HG03457 (cell line): ENCODE measurements around the gene ARHGEF18.
"Not testable (repeated sequence)": the region's sequence is repeated elsewhere in the genome, so short reads cannot be mapped to it uniquely, and the experiment has no call there.

Experiments used
- ATAC-seq: cut with Tn5 transposase; IDR thresholded peaks from one replicate; pipeline ENCODE4 v1.9.1; 2021; ENCODE audit warnings: moderate number of reproducible peaks; ENCODE audit not compliant: unreplicated experiment

The ARHGEF18 gene

GRCh38 chr19:7348587-7349230 is at the start of gene ARHGEF18:
Gene ARHGEF18 (plus strand): TSS chr19:7348937. CDS start chr19:7362891, 13,954 bp downstream.
- ATAC-seq = no peak

- ATAC-seq = no peak
These were observed 47.2 kb upstream of the ARHGEF18 start for GRCh38 chr19:7301525-7301924.

GRCh38 chr19:7303470-7303869 is 45.3 kb upstream of the ARHGEF18 start:
- ATAC-seq = no peak

- ATAC-seq = no peak
These were observed 44.5 kb upstream of the ARHGEF18 start for GRCh38 chr19:7304200-7304599.

- no peak for ATAC-seq
These were observed 41.0 kb upstream of the ARHGEF18 start for GRCh38 chr19:7307590-7308218.

GRCh38 chr19:7308327-7308726 is 40.4 kb upstream of the ARHGEF18 start:
- not testable (repeated sequence) for ATAC-seq

GRCh38 chr19:7311911-7312310 is 36.8 kb upstream of the ARHGEF18 start:
- ATAC-seq = no peak

- ATAC-seq = no peak
These were observed 35.9 kb upstream of the ARHGEF18 start for GRCh38 chr19:7312816-7313215.

- no peak for ATAC-seq
These were observed 30.6 kb upstream of the ARHGEF18 start for GRCh38 chr19:7318176-7318575.

- no peak for ATAC-seq
These were observed 22.4 kb upstream of the ARHGEF18 start for GRCh38 chr19:7326105-7326877.

- ATAC-seq = no peak
These were observed 20.9 kb upstream of the ARHGEF18 start for GRCh38 chr19:7327802-7328201.

- no peak for ATAC-seq
These were observed 20.1 kb upstream of the ARHGEF18 start for GRCh38 chr19:7328647-7329046.

- no peak for ATAC-seq
These were observed 17.3 kb upstream of the ARHGEF18 start for GRCh38 chr19:7331446-7331845.

- ATAC-seq = no peak
These were observed 15.3 kb upstream of the ARHGEF18 start for GRCh38 chr19:7333198-7334118.

GRCh38 chr19:7336321-7336973 is 12.3 kb upstream of the ARHGEF18 start:
- ATAC-seq = no peak

GRCh38 chr19:7337380-7338194 is 11.2 kb upstream of the ARHGEF18 start:
- peak; percentile 52 for ATAC-seq

- ATAC-seq = no peak
These were observed 7.5 kb upstream of the ARHGEF18 start for GRCh38 chr19:7340959-7341837.

- ATAC-seq = no peak
These were observed 6.6 kb upstream of the ARHGEF18 start for GRCh38 chr19:7342143-7342542.
